Myometrial cell (primary cell): ENCODE results near the gene ACOX2. TPM values are rescaled to one million over a fixed set of nuclear protein-coding genes. Genes with fewer than 3 reads are reported as not detected.

Experiments used
- total RNA-seq: library from RNA; depleted of rRNA; stranded (reverse); fragments of >200 nt; gene quantifications from 2 replicates; pipeline ENCODE4 v1.2.3, GENCODE V29; 2015

ACOX2 gene
- 5.0 and 8.9 TPM in 2 replicates for total RNA-seq

GRCh38 chr3:58536501-58537411, at the start of gene ACOX2:
Gene ACOX2, minus strand, starts transcription at chr3:58537190. Its CDS starts 2,084 bp downstream, at chr3:58535106.

DNA sequence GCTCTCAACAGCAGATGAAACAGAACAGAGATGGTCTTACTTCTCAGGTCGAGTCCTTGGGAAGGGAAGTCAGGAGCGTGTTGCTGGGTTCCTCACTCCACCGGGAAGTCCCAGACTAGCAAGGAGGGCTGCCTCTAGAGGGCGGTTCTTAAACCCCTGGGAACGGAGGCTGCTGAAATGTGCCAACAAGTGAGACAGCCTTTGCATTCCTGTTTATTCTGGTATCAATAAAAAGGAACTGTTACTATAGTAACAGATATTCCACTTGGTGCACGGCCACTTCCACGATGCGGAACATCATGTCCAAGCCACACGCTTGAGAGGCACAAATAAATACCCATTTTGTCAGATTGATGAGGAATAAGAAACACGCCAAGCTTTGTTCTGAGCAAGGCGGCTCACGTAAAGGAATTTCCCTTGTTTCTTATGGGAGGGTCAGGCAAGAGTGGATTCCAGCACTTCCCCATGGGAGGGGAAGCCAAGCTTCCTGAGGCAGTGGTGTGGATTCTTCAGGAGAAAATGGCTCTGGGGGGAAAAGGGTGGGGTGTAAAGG, 40.4 kb upstream of the ACOX2 start, which contains the start of gene FAM107A:
Gene FAM107A (minus strand): TSS at position 123 of the 553 bp plus-strand sequence. CDS start 7,531 bp downstream, outside the sequence.

DNA sequence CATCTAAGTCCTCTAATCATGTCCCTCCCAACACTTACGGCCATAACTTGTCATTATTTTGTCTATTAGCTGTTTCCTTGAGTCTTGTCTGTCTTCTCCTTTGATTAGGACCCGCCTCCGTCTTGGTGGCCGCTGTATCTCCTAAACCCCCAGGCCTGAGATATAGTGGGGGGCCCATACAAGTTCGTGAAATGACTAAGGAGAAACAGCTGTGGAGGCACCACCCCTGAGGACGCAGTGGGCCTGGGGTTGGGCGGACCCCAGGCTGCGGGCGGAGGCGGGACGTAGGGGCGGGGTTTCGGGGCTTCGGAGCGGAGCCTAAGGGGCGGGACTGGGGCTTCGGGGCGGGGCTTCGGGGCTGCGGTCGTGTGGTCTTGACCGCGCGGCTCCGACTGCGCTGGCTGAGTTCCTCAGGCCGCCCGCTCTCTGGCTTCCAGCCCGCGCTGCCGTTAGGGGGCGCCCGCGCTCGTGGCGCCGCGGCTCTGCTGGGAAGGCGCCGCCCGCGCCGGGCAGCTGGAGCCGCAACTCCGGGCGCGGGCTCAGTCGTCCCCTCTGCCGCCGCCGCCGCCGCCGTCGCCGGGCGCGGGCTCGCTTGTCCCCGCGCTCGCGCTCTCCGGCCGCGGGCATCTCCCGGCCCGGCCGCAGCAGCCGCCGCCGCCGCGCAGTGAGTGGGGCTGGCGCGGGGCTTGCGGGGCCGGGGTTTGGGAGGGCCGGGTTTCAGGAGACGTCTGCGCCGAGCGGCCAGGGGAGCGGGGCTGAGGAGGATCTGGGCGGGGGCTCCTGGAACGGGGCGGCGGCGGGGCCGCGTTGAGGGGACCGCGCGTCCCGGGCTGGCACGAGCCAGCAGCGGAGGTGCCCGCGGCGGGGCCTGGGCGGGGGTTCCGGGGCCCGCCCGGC, 45.2 kb downstream of the ACOX2 start, which contains the start of gene KCTD6:
Gene KCTD6 (plus strand): TSS at position 591 of the 897 bp plus-strand sequence. CDS start 6,660 bp downstream, outside the sequence.

Other genes starting within 250 kb of the ACOX2 start
- gene RPP14, start 230.9 kb downstream of the ACOX2 start, total RNA-seq = 9.8 and 12.2 TPM in 2 replicates
- 3.9 and 6.3 TPM in 2 replicates for gene HTD2, start 230.7 kb downstream of the ACOX2 start, total RNA-seq
- 62.8 and 67.9 TPM in 2 replicates for gene PXK, start 204.3 kb downstream of the ACOX2 start, total RNA-seq
- 104 and 118 TPM in 2 replicates for gene PDHB, start 103.4 kb downstream of the ACOX2 start, total RNA-seq
- gene KCTD6, start 45.1 kb downstream of the ACOX2 start, total RNA-seq = 3.5 and 3.7 TPM in 2 replicates
- gene FAM107A, start 40.2 kb upstream of the ACOX2 start, total RNA-seq = under 0.01 TPM in 1 of 2 replicates, not detected in the other
- not detected in 2 replicates for gene FAM3D, start 129.6 kb upstream of the ACOX2 start, total RNA-seq